ENCODE results near the gene RAB6A. TPM values are rescaled to one million over a fixed set of nuclear protein-coding genes. Genes with fewer than 3 reads are reported as not detected.
"Not testable (repeated sequence)": the region's sequence is repeated elsewhere in the genome, so short reads cannot be mapped to it uniquely, and the experiment has no call there.

The RAB6A gene
- total RNA-seq, 1 experiment from 2014 or later, result 63.4 TPM

GRCh38 chr11:73752903-73753302 is 8.0 kb downstream of the RAB6A start:
- Histone ChIP-seq H3K36me3 (replicated peaks; ENCODE audit: control insufficient read depth, insufficient read depth, low read length) (no peaks in the 10 kb centered on the region), H3K4me3 (ENCODE audit: insufficient read depth, low read depth, low read length) (no peak overlapping the region), H3K27me3 (ENCODE audit: control insufficient read depth, insufficient read depth, low read length) (no peaks in the 10 kb centered on the region)
- DNase-seq, result no peak

DNA sequence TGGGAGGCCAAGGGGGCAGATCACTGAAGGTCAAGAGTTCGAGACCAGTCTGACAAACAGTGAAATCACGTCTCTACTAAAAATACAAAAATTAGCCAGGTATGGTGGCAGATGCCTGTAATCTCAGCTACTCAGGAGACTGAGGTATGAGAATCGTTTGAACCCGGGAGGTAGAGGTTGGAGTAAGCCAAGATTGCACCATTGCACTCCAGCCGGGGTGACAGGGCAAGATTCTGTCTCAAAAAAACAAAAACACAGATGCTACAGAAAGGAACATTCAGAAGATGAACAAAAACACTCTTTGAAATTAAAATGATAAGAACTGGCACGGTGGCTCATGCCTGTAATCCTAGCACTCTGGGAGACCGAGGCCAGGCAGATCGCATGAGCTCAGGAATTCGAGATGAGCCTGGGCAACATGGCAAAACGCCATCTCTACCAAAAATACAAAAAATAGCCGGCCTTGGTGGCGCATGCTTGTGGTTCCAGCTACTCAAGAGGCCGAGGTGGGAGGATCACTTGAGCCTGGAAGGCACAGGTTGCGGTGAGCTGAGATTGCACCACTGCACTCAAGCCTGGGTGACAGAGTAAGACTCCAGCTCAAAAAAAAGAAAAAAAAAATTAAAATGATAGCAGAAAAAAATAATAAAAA is 8.5 kb downstream of the RAB6A start:
- DNase-seq, result no peak
- Histone ChIP-seq H3K36me3 (replicated peaks; ENCODE audit: control insufficient read depth, insufficient read depth, low read length) (no peaks in the 10 kb centered on the region), H3K27me3 (ENCODE audit: control insufficient read depth, insufficient read depth, low read length) (no peaks in the 10 kb centered on the region), H3K4me3 (ENCODE audit: insufficient read depth, low read depth, low read length) (no peak overlapping the region)

- not testable (repeated sequence) for H3K27me3 ChIP-seq (ENCODE audit: control insufficient read depth, insufficient read depth, low read length); H3K4me3 ChIP-seq (ENCODE audit: insufficient read depth, low read depth, low read length); DNase-seq; H3K36me3 ChIP-seq (replicated peaks; ENCODE audit: control insufficient read depth, insufficient read depth, low read length)
Observed at GRCh38 chr11:73750862-73751261, 10.0 kb downstream of the RAB6A start.

- Histone ChIP-seq H3K36me3 (replicated peaks; ENCODE audit: control insufficient read depth, insufficient read depth, low read length) (no peaks in the 10 kb centered on the region), H3K4me3 (ENCODE audit: insufficient read depth, low read depth, low read length) (no peak overlapping the region), H3K27me3 (ENCODE audit: control insufficient read depth, insufficient read depth, low read length) (no peaks in the 10 kb centered on the region)
- no peak for DNase-seq
Observed at GRCh38 chr11:73750228-73750627, 10.6 kb downstream of the RAB6A start.

GRCh38 chr11:73749118-73749517 is 11.8 kb downstream of the RAB6A start:
- no peak for DNase-seq
- no peak overlapping the region for H3K4me3 ChIP-seq (ENCODE audit: insufficient read depth, low read depth, low read length)
- no peaks in the 10 kb centered on the region for H3K36me3 ChIP-seq (replicated peaks; ENCODE audit: control insufficient read depth, insufficient read depth, low read length)
- no peaks in the 10 kb centered on the region for H3K27me3 ChIP-seq (ENCODE audit: control insufficient read depth, insufficient read depth, low read length)

- Histone ChIP-seq H3K36me3 (replicated peaks; ENCODE audit: control insufficient read depth, insufficient read depth, low read length) (no peaks in the 10 kb centered on the region), H3K4me3 (ENCODE audit: insufficient read depth, low read depth, low read length) (no peak overlapping the region), H3K27me3 (ENCODE audit: control insufficient read depth, insufficient read depth, low read length) (no peaks in the 10 kb centered on the region)
- no peak for DNase-seq
Observed at GRCh38 chr11:73748300-73748699, 12.6 kb downstream of the RAB6A start.

DNA sequence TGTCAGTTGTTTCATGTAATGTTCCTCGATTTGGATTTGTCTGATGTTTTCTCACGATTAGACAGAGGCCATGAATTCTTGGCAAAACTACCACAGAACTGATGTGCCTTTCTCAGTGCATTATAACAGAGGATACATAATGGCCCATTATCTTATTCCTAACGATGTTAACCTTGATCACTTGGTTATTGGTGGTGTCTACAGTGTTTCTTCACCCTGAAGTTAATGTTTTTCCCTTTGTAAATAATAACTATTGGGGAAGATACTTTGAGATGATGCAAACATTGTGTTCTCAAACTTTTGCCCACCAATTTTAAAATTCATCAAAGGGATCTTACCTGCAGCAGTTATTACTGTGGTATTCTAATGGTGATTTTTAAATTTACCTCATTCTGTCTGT is 13.1 kb downstream of the RAB6A start:
- no peaks in the 10 kb centered on the region for H3K36me3 ChIP-seq (replicated peaks; ENCODE audit: control insufficient read depth, insufficient read depth, low read length)
- no peak for DNase-seq
- no peak overlapping the region for H3K4me3 ChIP-seq (ENCODE audit: insufficient read depth, low read depth, low read length)
- H3K27me3 ChIP-seq (ENCODE audit: control insufficient read depth, insufficient read depth, low read length), result no peaks in the 10 kb centered on the region

GRCh38 chr11:73746701-73747100 is 14.2 kb downstream of the RAB6A start:
- DNase-seq, result no peak
- H3K4me3 ChIP-seq (ENCODE audit: insufficient read depth, low read depth, low read length), result no peak overlapping the region
- no peaks in the 10 kb centered on the region for H3K27me3 ChIP-seq (ENCODE audit: control insufficient read depth, insufficient read depth, low read length)
- no peaks in the 10 kb centered on the region for H3K36me3 ChIP-seq (replicated peaks; ENCODE audit: control insufficient read depth, insufficient read depth, low read length)

DNA sequence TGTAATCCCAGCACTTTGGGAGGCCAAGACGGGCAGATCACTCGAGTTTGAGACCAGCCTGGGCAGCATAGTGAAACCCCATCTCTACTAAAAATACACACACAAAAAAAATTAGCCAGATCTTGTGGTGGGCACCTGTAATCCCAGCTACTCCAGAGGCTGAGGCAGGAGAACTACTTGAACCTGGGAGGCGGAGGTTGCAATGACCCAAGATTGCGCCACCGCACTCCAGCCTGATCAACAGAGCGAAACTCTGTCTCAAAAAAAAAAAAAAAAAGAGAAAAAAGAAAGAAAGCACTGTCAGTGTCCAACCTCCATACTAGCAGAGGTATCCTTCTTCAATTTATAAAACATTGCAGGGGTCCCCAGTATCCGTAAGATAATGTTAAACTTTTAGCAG is 17.8 kb downstream of the RAB6A start:
- no peaks in the 10 kb centered on the region for H3K36me3 ChIP-seq (replicated peaks; ENCODE audit: control insufficient read depth, insufficient read depth, low read length)
- no peak overlapping the region for H3K4me3 ChIP-seq (ENCODE audit: insufficient read depth, low read depth, low read length)
- DNase-seq, result no peak
- H3K27me3 ChIP-seq (ENCODE audit: control insufficient read depth, insufficient read depth, low read length), result no peaks in the 10 kb centered on the region

- H3K36me3 ChIP-seq (replicated peaks; ENCODE audit: control insufficient read depth, insufficient read depth, low read length); H3K4me3 ChIP-seq (ENCODE audit: insufficient read depth, low read depth, low read length); H3K27me3 ChIP-seq (ENCODE audit: control insufficient read depth, insufficient read depth, low read length); DNase-seq: not testable (repeated sequence)
Observed at GRCh38 chr11:73735959-73736358, 24.9 kb downstream of the RAB6A start.

GRCh38 chr11:73734993-73735392 is 25.9 kb downstream of the RAB6A start:
- no peak for DNase-seq

GRCh38 chr11:73734011-73734410 is 26.9 kb downstream of the RAB6A start:
- H3K4me3 ChIP-seq (ENCODE audit: insufficient read depth, low read depth, low read length); H3K36me3 ChIP-seq (replicated peaks; ENCODE audit: control insufficient read depth, insufficient read depth, low read length); H3K27me3 ChIP-seq (ENCODE audit: control insufficient read depth, insufficient read depth, low read length); DNase-seq: not testable (repeated sequence)

More at GRCh38 chr11:73734993-73735392, 25.9 kb downstream of the RAB6A start:
- Histone ChIP-seq H3K36me3 (replicated peaks; ENCODE audit: control insufficient read depth, insufficient read depth, low read length) (no peaks in the 10 kb centered on the region), H3K27me3 (ENCODE audit: control insufficient read depth, insufficient read depth, low read length) (no peaks in the 10 kb centered on the region), H3K4me3 (ENCODE audit: insufficient read depth, low read depth, low read length) (no peak overlapping the region)

- not testable (repeated sequence) for H3K36me3 ChIP-seq (replicated peaks; ENCODE audit: control insufficient read depth, insufficient read depth, low read length); H3K4me3 ChIP-seq (ENCODE audit: insufficient read depth, low read depth, low read length); H3K27me3 ChIP-seq (ENCODE audit: control insufficient read depth, insufficient read depth, low read length); DNase-seq
Observed at GRCh38 chr11:73732936-73733335, 27.9 kb downstream of the RAB6A start.

- no peak overlapping the region for H3K4me3 ChIP-seq (ENCODE audit: insufficient read depth, low read depth, low read length)
Observed at GRCh38 chr11:73729594-73730206, 31.2 kb downstream of the RAB6A start.

DNA sequence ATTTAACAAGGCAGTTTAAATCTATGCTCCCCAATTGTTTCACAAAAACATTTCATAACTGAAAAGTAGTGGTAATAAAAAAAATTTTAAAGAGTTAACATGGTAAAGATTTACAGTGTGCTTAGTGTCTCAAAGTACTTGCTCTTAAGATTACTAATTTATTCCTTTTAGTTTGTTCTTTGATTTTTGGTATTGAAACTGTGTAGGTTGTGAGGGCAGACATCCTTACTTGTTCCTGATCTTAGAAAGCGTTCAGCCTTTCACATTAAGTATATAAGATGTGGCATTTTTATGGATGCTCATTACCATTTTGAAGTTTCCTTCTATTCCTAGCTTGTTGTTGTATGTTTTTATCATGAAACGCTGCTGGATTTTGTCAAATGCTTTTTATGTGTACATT is 32.9 kb downstream of the RAB6A start:
- Histone ChIP-seq H3K36me3 (replicated peaks; ENCODE audit: control insufficient read depth, insufficient read depth, low read length) (no peaks in the 10 kb centered on the region), H3K4me3 (ENCODE audit: insufficient read depth, low read depth, low read length) (no peak overlapping the region), H3K27me3 (ENCODE audit: control insufficient read depth, insufficient read depth, low read length) (no peaks in the 10 kb centered on the region)
- no peak for DNase-seq

More at GRCh38 chr11:73729594-73730206, 31.2 kb downstream of the RAB6A start:
- peak; percentile 76 for DNase-seq
- Histone ChIP-seq H3K36me3 (replicated peaks; ENCODE audit: control insufficient read depth, insufficient read depth, low read length) (no peaks in the 10 kb centered on the region), H3K27me3 (ENCODE audit: control insufficient read depth, insufficient read depth, low read length) (no peaks in the 10 kb centered on the region)
